ENCODE measurements around the gene GPX7.

- no peak for TF ChIP-seq EZH2 (IDR thresholded peaks at IDR 0.05; ENCODE audit: borderline replicate concordance, low read depth, low read length, poor library complexity, severe bottlenecking)
- TF ChIP-seq CTCF (conservative IDR thresholded peaks at IDR 0.05; ENCODE audit: low read depth, low read length), result no peak
These were observed 13.6 kb upstream of the GPX7 start for GRCh38 chr1:52588535-52588934.

Measured in A673 (cell line).